OCI-LY3 (cell line): ENCODE measurements around the gene BAZ1B.
"Not testable (repeated sequence)": the region's sequence is repeated elsewhere in the genome, so short reads cannot be mapped to it uniquely, and the experiment has no call there.

Source experiments
- H2AFZ ChIP-seq: fragments of 200-600, 300-600 bp; shearing (Covaris generic); 2 replicates; pipeline ENCODE4 v1.6.0; 2014; ENCODE audit warnings: antibody characterized with exemption, low read depth, low read length
- H3K27ac ChIP-seq: fragments of 200-600, 300-600 bp; sonication (generic); 2 replicates; pipeline ENCODE4 v1.5.1; 2014; ENCODE audit warnings: mild to moderate bottlenecking, low read length, moderate library complexity, mixed read lengths
- H3K27me3 ChIP-seq: fragments of 200-600, 300-600 bp; sonication (generic); 2 replicates; pipeline ENCODE4 v1.6.1; 2014; ENCODE audit warnings: low read depth, low read length, mixed read lengths
- H3K36me3 ChIP-seq: fragments of 200-600, 300-600 bp; sonication (generic); replicated peaks from 2 replicates; pipeline ENCODE3; 2014; ENCODE audit warnings: low read depth, low read length, mixed read lengths
- H3K4me1 ChIP-seq: fragments of 300-600, 200-600 bp; sonication (generic); 2 replicates; pipeline ENCODE4 v1.6.1; 2014; ENCODE audit warnings: low read length, mixed read lengths
- H3K4me2 ChIP-seq: fragments of 200-600, 300-600 bp; sonication (generic); 2 replicates; pipeline ENCODE4 v1.6.1; 2014; ENCODE audit warnings: low read length, mixed read lengths
- H3K4me3 ChIP-seq: fragments of 300-600, 200-600 bp; sonication (generic); 2 replicates; pipeline ENCODE4 v1.5.1; 2014; ENCODE audit warnings: antibody characterized with exemption, mild to moderate bottlenecking, low read length, moderate library complexity
- H3K79me2 ChIP-seq: fragments of 300-600, 200-600 bp; shearing (Covaris generic); 2 replicates; pipeline ENCODE4 v1.6.1; 2014; ENCODE audit warnings: mild to moderate bottlenecking, low read length, mixed read lengths
- H3K9ac ChIP-seq: fragments of 300-600, 200-600 bp; shearing (Covaris generic); 2 replicates; pipeline ENCODE4 v1.6.0; 2014; ENCODE audit warnings: mild to moderate bottlenecking, low read length, moderate library complexity
- H3K9me3 ChIP-seq: fragments of 200-600, 300-600 bp; shearing (Covaris generic); 2 replicates; pipeline ENCODE4 v1.6.1; 2014; ENCODE audit warnings: low read length, mixed read lengths; ENCODE audit not compliant: insufficient read depth
- H4K20me1 ChIP-seq: fragments of 200-600, 300-600 bp; sonication (generic); 2 replicates; pipeline ENCODE4 v1.6.1; 2016; ENCODE audit warnings: low read length, mixed read lengths; ENCODE audit not compliant: insufficient read depth
- EZH2phosphoT487 ChIP-seq: fragments of 200-600 bp; shearing (Covaris generic); IDR thresholded peaks from 2 replicates; pipeline ENCODE4 v1.6.1; 2018; ENCODE audit warnings: antibody characterized with exemption, mixed run types, low read depth
- TF ChIP-seq, protein P1 (sequence below): fragments of 200-600, 300-600 bp; sonication (generic); IDR thresholded peaks from 2 replicates; pipeline ENCODE4 v1.5.1; 2014; ENCODE audit warnings: antibody characterized with exemption, low read length, low read depth

Gene BAZ1B

DNA sequence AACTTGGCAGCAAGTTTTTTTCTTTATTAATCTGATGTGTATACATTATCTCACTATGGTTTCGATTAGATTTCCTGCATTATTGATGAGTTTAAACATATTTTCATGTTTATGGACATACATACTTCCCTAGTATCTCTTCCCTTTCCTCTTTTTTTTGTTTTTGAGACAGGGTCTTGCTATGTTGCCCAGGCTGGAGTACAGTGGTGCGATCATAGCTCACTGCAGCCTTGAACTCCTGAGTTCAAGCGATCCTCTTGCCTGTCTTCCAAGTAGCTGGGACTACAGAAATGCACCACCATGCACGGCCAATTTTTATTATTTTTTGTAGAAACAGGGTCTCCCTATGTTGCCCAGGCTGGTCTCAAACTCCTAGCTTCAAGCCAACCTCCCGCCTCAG is 18.9 kb downstream of the BAZ1B start:
- Histone ChIP-seq H3K27me3 (no peaks in the 10 kb centered on the region), H3K79me2 (peaks cover 73% of the 10 kb centered on the region), H3K27ac (no peak overlapping the region), H3K4me1 (no peaks in the 10 kb centered on the region), H3K9ac (no peak overlapping the region), H3K4me2 (no peak overlapping the region), H3K36me3 (peaks cover 60% of the 10 kb centered on the region), H2AFZ (no peak overlapping the region), H3K9me3 (no peaks in the 10 kb centered on the region), H3K4me3 (no peak overlapping the region), H4K20me1 (peaks cover 34% of the 10 kb centered on the region)
- TF ChIP-seq, protein P1, sequence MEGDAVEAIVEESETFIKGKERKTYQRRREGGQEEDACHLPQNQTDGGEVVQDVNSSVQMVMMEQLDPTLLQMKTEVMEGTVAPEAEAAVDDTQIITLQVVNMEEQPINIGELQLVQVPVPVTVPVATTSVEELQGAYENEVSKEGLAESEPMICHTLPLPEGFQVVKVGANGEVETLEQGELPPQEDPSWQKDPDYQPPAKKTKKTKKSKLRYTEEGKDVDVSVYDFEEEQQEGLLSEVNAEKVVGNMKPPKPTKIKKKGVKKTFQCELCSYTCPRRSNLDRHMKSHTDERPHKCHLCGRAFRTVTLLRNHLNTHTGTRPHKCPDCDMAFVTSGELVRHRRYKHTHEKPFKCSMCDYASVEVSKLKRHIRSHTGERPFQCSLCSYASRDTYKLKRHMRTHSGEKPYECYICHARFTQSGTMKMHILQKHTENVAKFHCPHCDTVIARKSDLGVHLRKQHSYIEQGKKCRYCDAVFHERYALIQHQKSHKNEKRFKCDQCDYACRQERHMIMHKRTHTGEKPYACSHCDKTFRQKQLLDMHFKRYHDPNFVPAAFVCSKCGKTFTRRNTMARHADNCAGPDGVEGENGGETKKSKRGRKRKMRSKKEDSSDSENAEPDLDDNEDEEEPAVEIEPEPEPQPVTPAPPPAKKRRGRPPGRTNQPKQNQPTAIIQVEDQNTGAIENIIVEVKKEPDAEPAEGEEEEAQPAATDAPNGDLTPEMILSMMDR: no peak
- no peak for TF ChIP-seq EZH2phosphoT487

DNA sequence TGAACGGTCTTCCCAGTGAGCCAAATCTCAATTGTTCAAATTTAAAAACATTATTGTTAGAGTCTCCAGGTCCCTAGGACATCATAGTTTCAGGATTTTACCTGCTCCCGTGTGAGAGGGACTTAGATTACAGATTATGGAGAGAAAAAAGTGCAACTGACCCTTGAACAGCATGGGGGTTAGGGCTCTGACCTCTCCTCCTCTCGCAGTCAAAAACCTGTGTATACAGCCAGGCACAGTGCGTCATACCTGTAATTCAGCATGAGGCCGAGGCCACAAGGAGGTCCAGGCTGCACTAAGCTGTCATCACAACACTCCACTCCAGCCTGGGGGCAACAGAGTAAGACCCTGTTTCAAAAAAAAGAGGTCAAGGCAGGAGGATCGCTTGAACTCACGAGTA is 25.5 kb downstream of the BAZ1B start:
- H3K27me3 ChIP-seq: no peaks in the 10 kb centered on the region
- no peak overlapping the region for H3K4me2 ChIP-seq
- peaks cover 61% of the 10 kb centered on the region for H3K36me3 ChIP-seq
- no peak overlapping the region for H3K4me3 ChIP-seq
- TF ChIP-seq, protein P1: no peak
- TF ChIP-seq EZH2phosphoT487: no peak
- H3K9ac ChIP-seq: no peak overlapping the region
- H3K27ac ChIP-seq: no peak overlapping the region
- no peaks in the 10 kb centered on the region for H3K9me3 ChIP-seq
- peaks cover 18% of the 10 kb centered on the region for H4K20me1 ChIP-seq
- H2AFZ ChIP-seq: no peak overlapping the region
- H3K79me2 ChIP-seq: peaks cover 70% of the 10 kb centered on the region
- no peaks in the 10 kb centered on the region for H3K4me1 ChIP-seq

DNA sequence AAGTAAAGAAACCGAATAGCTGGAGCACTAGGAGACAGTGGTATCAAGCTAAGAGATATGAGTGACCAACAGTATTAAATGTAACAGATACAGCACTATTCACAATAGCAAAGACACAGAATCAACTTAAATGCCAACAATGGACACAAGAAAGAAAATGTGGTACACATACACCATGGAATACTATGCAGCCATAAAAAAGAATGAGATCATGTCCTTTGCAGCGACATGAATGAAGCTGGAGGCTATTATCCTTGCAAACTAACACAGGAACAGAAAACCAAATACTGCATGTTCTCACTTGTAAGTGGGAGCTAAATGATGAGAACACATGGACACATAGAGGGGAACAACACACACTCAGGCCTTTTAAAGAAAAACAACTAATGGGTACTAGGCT is 26.6 kb downstream of the BAZ1B start:
- H3K4me1 ChIP-seq, H3K27me3 ChIP-seq, H3K4me2 ChIP-seq, H3K9me3 ChIP-seq, H3K4me3 ChIP-seq, H3K9ac ChIP-seq, H3K27ac ChIP-seq, H2AFZ ChIP-seq: not testable (repeated sequence)
- H3K36me3 ChIP-seq: peaks cover 59% of the 10 kb centered on the region
- H4K20me1 ChIP-seq: peaks cover 18% of the 10 kb centered on the region
- H3K79me2 ChIP-seq: peaks cover 68% of the 10 kb centered on the region

DNA sequence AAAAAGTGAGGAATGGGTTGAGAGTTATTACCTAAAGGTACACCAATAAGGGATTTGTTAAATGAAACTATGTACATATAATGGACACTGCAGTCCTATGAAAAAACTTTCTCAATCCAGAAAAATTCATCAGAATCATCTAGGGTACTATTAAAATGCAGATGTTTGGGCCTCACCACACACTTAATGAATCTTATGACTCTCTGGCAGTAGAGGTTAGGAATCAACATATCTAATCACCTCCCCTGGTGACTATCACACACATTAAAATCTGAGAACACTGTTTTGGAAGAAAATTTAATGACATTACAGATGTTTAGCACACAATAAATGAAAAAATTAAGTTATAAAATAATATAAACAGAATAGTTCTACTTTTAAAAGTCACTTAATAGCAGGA is 32.1 kb downstream of the BAZ1B start:
- H3K9me3 ChIP-seq: no peaks in the 10 kb centered on the region
- H3K4me2 ChIP-seq: no peak overlapping the region
- no peaks in the 10 kb centered on the region for H3K27me3 ChIP-seq
- no peak overlapping the region for H3K4me3 ChIP-seq
- peaks cover 56% of the 10 kb centered on the region for H3K79me2 ChIP-seq
- TF ChIP-seq, protein P1: no peak
- TF ChIP-seq EZH2phosphoT487: no peak
- peaks cover 54% of the 10 kb centered on the region for H3K36me3 ChIP-seq
- no peak overlapping the region for H3K9ac ChIP-seq
- H4K20me1 ChIP-seq: peaks cover 6% of the 10 kb centered on the region; the same call in 1 of the 2 replicates
- no peak overlapping the region for H2AFZ ChIP-seq
- no peak overlapping the region for H3K27ac ChIP-seq
- no peaks in the 10 kb centered on the region for H3K4me1 ChIP-seq

DNA sequence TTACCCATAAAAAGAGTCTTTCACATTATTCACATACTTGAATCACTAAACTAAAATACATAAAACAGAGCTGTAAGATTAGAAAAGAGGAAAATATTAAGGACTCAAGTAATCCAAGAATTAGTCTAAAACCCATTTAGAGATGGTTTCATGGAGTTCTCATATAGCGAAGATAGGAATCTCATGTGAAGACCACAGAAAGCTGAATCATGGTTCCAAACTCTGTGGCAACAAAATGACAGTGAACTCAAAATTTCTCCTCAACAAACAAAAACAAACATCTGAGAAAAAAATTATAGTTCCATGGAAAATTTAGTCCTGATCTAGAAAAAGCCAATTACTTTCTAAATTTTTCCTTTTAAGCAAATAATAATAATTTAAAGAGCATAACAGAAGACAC is 34.6 kb downstream of the BAZ1B start:
- Histone ChIP-seq H2AFZ (no peak overlapping the region), H4K20me1 (peaks cover 10% of the 10 kb centered on the region; the same call in 1 of the 2 replicates), H3K4me1 (no peaks in the 10 kb centered on the region), H3K4me3 (no peak overlapping the region), H3K9me3 (no peaks in the 10 kb centered on the region), H3K36me3 (peaks cover 53% of the 10 kb centered on the region), H3K4me2 (no peak overlapping the region), H3K79me2 (peaks cover 66% of the 10 kb centered on the region), H3K27ac (no peak overlapping the region), H3K9ac (no peak overlapping the region), H3K27me3 (no peaks in the 10 kb centered on the region)
- TF ChIP-seq, protein P1: no peak
- TF ChIP-seq EZH2phosphoT487: no peak
